GM21825 (cell line): Measurements from ENCODE around the gene TOR1B.
"Not testable (repeated sequence)": the region's sequence is repeated elsewhere in the genome, so short reads cannot be mapped to it uniquely, and the experiment has no call there.

Source experiments
- ATAC-seq: cut with Tn5 transposase; IDR thresholded peaks from one replicate; pipeline ENCODE4 v1.9.1; 2021; ENCODE audit warnings: mild to moderate bottlenecking, moderate library complexity; ENCODE audit not compliant: unreplicated experiment

TOR1B gene

DNA sequence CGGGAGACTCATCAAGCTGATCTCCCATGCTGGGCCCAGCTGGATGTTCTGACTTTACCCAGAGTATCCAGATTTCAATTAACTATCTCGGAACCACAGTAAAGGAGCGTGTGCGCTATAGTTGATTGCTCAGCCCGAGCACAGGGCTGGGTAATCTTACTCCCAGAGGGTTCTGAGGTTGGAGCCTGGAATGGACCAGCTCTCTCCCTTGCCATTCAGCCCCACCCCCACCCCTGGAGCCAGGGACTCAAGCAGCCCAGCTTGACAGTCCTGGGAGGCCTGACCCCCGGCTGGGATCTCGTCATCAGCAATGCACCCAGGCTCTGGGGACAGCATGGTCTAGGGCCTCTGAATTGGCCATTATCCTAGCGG, 26.4 kb upstream of the TOR1B start:
- ATAC-seq: no peak

DNA sequence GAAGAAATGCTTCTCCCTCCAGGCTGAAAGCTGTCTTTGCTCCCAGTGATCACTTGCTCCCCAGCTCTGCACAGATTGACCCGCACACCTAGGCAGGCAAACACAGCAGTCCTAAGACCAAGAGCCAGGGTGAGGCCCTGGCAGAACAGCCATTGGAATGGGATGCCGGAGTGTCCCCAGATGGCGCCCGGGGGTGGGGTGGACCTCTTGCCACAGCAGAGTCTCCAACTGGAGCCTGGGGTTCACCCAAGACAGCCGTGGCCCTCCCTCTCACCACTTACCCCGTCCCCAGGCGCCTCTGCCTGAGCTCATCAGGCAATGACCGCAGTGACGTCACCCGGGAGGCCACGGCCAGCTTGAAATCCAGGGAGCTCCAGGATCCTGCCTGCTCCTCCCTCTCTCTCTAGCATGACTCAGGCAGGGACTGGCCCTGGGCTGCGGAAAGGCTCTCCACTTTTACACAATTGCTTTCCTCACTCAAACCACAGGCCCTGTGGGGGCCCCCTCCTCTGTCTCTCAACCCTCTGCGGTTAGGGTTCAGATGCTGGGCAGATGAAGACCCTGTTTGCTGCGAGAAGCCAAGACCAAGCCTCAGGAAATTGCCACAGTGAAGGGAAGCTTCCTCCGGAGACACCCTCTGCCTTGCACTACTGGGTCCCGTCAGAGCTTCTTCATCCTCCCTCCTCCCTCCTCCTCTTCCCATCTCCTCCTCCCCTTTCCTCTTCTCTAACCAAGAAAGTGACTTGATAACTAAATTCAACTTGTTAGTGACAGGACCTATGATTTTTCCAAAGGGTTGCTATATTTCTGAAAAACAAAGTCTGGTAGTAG, 25.8 kb upstream of the TOR1B start:
- ATAC-seq: no peak

DNA sequence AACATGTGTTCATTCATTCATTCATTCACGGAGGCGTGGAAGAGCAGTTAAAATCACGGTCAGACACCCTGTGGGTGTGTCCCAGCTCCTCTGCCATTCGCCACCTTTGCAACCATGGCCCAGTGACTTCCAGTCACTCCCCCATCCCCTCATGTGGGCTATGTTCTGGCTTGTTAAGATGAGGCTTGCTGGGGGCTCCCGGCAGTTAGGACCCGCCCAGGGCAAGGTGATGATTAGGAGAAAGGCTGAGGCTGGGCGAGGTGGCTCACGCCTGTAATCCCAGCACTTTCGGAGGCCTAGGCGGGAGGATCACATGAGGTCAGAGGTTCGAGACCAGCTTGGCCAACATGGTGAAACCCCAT, 25.2 kb upstream of the TOR1B start:
- ATAC-seq: no peak

DNA sequence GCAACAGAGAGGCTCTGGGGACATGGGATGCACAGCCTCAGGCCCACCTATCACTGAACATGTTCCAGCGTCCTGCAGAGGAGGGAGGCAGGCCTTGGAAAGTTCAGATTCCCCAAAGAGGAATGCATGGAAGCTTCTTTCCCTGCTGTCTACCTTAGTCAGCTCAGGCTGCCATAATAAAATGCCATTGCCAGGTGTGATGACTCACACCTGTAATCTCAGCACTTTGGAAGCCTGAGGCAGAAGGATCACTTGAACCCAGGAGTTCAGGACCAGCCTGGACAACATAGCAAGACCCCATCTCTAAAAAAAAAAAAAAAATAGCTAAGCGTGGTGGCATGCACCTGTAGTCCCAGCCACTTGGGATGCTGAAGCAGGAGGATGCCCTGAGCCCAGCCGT, 24.5 kb upstream of the TOR1B start:
- ATAC-seq: no peak

DNA sequence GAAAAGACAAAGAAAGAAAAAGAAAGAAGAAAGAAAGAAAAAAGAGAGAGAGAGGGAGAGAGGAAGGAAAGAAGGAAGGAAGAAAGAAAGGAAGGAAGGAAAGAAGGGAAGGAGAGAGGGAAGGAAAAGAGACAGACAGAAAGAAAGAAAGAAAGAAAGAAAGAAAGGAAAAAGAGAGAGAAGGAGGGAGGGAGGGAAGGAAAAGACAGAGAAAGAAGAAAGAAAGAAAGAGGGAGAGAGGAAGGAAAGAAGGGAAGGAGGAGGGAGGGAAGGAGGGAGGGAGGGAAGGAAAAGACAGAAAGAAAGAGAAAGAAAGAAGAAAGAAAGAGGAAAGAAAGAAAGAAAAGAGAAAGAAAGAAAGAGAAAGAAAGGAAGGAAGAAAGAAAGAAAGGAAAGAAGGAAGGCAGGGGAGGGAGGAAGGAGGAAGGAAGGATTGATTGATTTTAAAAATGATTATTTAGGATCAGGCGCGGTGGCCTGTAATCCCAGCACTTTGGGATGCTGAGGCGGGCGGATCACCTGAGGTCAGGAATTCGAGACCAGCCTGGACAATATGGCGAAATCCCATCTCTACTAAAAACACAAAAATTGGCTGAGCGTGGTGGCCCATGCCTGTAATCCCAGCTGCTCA, 23.3 kb upstream of the TOR1B start:
- ATAC-seq: no peak

DNA sequence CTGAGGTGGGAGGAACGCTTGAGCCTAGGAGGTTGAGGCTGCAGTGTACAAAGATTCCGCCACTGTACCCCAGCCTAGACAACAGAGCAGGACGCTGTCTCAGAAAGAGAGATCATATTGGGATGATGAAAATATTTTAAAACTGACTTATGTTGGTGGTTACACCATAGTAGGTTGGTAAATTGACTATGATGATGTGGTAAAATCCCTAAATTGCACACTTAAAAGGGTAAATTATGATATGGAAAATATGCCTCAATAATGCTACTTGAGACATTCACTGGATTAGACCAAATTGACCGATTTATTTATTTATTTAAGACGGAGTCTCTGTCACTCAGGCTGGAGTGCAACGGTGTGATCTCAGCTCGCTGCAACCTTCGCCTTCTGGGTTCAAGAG, 21.9 kb upstream of the TOR1B start:
- no peak for ATAC-seq

DNA sequence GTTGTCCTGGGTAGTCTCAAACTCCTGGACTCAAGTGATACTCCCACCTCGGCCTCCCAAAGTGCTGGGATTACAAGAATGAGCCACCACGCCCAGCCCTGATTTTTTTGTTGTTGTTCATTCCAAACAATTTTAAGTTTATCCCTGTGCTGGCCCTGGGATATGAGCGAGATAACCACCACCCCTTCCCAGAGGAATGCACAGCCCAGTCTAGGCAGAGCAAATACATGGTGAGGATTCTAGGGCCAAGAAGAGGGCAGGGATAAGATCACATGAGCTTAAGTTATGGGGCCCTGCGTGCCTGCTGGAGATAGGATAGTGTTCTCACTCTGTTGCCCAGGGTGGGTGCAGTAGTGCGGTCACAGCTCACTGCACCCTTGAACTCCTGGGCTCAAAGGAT, 21.0 kb upstream of the TOR1B start:
- ATAC-seq: no peak

DNA sequence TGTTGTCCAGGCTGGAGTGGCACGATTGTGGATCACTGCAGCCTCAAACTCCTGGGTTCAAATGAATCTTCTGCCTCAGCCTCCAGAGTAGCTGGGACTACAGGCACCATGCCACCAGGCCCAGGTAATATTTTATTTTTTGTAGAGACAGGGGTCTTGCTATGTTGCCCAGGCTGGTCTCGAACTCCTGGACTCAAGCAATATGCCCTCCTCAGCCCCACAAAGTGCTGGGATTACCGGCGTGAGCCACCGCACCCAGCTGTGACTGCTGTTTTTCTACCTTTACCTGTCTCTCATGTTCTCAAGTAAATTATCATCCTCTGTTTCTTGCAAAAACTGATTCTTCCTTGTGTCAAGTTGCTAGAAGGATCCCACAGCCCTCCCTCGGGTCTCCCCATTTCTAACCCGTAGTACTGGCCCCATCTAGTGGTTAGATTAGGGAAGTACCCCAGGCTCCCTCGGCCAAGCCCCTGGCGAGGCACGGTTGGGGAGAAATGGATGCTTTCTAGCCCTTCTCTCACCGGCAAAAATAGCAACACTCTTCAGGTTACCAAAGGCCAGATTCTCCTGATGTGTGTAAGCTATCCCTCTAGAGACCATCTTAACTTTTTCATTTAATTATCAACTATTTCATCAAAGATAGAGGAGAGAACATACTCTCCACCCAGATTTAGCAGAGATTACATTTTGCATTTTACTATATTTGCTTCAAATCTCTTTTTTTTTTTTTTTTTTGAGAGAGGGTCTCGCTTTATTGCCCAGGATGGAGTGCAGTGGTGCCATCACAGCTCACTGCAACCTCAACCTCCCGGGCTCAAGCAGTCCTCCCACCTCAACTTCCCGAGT, 19.2 kb upstream of the TOR1B start:
- no peak for ATAC-seq

DNA sequence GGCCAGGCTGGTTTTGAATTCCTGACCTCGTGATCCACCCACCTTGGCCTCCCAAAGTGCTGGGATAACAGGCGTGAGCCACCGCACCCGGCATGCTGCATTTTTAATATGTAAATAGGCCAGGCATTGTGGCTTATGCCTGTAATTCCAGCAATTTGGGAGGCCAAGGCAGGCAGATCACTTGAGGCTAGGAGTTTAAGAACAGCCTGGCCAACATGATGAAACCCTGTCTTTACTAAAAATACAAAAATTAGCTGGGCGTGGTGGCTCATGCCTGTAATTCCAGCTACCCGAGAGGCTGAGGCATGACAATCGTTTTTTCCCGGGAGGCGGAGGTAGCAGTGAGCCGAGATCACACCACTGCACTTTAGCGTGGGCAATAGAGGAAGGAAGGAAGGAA, 18.0 kb upstream of the TOR1B start:
- ATAC-seq: not testable (repeated sequence)

DNA sequence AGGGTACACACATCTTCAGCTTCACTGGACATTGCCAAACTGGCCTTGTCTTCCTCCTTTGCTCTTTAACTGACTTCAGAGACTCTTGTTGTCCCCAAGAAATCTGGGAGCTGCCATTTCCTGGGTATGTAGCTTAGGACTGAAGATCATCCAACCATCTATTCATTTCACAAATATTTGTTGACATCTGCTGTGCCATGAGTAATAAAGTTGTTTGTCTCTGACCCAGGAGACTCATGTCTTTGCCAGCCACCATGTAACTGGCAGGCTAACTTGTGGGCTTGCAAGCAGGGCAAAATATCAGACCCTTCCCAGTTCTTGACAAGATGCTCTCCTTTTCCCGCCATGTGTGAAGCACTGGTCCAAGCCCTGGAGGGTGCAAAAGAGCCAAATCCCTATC, 17.1 kb upstream of the TOR1B start:
- no peak for ATAC-seq

DNA sequence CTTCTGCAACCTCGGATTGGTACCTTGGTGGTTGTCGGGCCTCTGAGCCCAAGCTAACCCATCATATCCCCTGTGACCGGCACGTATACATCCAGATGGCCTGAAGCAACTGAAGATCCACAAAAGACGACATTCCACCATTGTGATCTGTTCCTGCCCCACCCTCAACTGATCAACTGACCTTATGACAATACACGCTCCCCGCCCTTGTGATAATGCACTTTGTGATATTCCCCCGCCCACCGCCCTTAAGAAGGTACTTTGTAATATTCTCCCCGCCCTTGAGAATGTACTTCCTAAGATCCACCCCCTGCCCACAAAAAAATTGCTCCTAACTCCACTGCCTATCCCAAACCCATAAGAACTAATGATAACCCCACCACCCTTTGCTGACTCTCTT, 16.5 kb upstream of the TOR1B start:
- no peak for ATAC-seq

DNA sequence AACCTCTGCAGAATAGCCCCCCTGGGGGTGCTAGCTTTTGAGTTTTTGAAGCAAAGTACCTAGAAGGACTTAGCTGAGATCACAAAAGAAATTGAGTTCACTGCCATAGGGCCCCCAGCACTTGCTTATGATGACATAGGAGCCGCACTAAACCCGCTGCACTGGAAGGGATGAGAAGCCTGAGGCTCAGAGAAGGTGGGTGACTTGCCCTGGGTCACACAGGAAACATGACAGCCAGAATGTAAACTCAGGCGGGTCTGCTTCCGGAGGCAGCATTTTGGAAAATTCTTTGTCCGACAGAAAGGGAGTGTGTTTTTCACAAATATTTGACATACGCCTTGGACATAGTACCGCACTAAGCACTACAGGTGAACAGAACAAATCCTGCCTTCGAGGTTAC, 8.4 kb upstream of the TOR1B start:
- no peak for ATAC-seq

DNA sequence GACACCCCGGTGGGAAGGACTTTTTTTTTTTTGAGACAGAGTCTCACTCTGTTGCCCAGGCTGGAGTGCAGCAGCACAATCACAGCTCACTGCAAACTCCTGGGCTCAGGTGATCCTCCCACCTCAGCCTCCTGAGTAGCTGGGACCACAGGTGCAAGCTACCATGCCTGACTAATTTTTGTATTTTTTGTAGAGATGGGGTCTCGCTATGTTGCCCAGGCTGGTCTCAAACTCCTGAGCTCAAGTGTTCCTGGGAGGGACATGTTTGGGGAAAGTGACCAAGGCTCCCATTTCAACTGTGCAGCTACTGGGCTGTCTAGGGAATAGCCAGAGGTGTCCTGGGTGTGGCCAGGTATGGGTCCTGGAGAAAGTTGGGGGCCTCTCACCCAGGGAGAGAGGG, 7.0 kb upstream of the TOR1B start:
- not testable (repeated sequence) for ATAC-seq

DNA sequence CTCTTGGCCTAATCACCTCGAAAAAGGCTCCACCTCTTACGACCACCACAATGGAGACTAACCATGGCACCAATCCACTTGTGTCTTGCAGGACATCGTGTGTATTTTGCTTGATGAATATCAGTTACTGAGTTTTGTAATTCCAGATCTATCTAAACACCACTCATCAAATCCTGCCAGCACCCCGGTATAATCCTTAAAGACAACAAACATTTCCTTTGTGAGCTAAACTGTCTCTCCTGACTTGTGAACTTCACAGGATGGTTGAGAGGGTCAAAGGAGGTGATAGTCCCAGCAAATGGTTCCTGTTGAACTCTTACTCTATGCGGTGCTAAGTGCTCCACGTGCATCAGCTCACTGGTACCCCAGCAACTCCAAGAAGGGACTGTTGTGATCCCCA, 4.0 kb upstream of the TOR1B start:
- no peak for ATAC-seq

DNA sequence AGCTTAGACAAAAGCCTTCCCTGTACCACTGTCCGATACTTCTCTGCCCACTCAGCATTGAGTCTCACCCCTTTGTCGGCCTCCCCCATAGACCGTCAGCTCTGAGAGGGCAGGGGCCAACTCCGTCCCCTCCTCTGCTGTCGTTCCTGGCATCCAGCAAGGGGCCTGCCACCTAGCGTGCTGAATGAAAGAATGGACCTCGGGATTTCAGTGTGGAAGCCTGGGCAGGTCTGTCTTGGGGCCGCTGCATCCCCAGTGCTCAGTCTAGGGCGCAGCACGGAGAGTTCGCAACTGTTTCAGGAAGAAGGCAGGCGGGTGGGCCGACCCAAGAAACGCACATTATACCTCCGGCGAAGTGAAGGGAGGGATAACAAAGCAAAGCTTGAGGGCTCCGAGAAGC, 1.5 kb upstream of the TOR1B start:
- no peak for ATAC-seq

DNA sequence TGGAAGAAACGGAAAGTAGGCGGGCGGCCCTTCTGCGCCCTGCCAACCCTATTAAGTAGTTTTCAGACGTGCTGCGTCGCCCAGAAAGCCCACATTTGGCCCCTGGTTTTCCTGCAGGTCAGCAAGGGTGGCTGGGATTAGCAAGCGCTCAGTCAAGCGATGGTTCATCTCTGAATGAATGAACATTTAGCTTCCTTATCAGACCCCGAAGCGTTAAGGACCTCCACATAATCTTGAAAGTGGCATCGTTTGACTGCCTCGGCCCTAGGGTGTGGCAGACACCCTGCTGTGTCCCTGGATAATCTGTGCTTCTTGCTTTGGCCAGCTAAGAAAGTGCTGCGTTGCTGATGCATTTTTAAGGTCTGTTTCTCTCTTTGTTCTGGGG, 684 bp downstream of the TOR1B start:
- no peak for ATAC-seq

DNA sequence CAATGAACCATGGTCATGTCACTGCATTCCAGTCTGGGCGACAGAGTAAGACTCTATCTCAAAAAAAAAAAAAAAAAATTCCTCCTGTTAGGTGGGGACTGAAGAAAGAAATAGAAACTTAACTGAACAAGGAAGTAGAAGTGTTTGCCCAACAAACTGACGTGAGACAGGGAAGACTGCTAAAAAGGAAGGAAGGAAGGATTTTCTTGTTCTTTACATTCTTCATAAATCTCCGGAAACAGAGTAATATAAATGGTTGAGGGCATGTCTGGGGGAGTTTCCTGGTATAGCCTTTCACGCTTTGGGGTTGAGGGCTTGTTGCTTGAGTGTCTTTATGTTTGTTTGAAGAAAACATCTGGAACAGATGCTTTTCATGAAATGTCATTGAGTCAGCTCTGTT, 3.1 kb downstream of the TOR1B start:
- ATAC-seq: no peak

DNA sequence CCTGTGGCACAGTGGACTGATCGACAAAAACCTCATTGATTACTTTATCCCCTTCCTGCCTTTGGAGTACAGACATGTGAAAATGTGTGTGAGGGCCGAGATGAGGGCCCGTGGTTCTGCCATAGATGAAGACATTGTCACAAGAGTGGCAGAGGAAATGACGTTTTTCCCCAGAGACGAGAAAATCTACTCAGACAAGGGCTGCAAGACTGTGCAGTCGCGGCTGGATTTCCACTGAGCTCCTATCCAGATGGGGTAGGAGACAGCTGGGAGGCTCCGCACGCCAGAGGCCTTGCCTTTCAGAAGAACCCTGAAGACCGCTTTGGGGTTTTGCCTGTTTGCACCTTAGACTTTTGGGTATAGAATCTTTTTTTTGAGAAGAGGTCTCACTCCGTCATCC, 6.4 kb downstream of the TOR1B start:
- ATAC-seq: no peak

DNA sequence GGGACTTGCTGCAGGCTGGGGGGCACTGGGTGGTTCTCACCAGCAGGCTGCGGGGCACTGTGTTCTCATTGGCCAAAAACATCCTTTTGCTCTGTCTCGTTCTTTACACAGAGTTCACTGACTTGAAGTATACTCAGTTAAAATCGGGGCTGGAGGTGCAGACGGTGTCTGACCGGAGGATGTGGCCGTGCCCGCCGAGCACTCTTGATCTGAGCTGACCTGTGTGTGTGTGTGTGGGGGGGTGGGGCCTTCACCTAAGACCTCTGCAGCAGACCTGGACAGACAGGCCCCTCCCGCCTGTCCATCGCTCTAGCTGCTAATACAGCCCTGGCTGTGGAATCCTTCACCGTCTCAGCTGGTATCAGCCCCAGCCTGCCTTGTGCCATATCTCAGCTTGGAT, 7.1 kb downstream of the TOR1B start:
- no peak for ATAC-seq

DNA sequence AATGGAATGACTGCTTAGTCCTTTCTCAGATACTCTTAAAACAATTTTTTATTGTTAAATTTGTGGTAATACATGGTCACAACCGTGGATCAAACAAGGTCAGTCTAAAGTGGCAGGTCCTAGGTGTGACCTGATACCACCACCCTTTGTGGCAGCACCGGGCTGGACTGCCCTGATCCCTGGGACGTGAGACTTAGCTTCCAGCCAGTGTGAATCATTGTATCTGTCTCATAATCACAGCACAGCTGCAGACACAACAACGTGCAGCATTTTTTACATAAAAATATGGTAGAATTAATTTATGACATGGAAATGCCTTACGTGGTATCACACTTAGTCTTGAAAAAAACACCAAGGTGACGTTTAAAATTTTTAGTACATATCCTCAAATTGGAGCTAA, 7.8 kb downstream of the TOR1B start:
- no peak for ATAC-seq

DNA sequence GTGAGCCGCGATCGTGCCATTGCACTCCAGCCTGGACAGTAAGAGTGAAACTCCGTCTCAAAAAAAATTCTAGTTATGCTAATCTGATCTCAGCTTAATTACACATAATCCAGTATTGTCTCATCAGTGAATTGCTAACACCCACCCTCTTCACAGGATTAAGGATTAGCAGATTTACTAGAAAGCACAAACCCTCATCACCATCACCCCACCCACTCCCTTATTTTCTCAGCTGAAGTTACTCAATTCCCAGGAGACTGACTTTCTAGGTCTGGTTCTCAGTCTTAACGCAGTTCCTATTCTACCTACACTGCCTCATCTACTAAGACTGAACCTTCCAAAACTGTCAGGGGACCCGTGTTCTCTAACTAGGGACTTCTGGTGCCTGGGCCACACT, 9.0 kb downstream of the TOR1B start:
- ATAC-seq: no peak

DNA sequence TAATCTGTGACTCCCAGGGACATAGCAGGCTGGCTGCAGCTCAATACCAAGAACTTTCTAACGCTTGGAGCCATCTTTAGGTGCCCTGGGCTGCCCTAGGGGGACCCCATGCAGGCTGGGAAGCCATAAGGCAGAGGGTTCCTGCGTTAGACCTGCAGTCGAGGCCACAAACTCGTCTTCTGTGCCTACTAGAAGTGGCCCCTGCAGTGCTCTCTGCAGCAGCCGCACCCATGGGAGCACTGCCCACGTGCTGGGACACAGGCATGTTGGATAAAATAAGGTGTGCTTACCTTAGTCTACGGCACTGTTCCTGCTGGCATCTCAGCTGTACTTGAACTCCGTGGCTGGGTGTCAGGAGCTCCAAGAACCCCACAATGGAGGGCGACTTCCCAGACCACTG, 9.4 kb downstream of the TOR1B start:
- no peak for ATAC-seq
